OCI-M1 (cell line): ENCODE measurements around the gene ELP2.
"Not testable (repeated sequence)": the region's sequence is repeated elsewhere in the genome, so short reads cannot be mapped to it uniquely, and the experiment has no call there.

Experiments
- DNase-seq: peaks from one replicate; lab custom pipeline; 2025; lab: John Stamatoyannopoulos, UW

ELP2 gene

GRCh38 chr18:36160959-36161371, 31.3 kb downstream of the ELP2 start:
- no peak for DNase-seq

GRCh38 chr18:36162981-36163380, 33.3 kb downstream of the ELP2 start:
- no peak for DNase-seq

- DNase-seq: no peak
Measured at GRCh38 chr18:36167692-36168218, 38.1 kb downstream of the ELP2 start.

- not testable (repeated sequence) for DNase-seq
Measured at GRCh38 chr18:36168296-36168695, 38.6 kb downstream of the ELP2 start.

GRCh38 chr18:36169938-36170337, 40.2 kb downstream of the ELP2 start:
- no peak for DNase-seq

DNA sequence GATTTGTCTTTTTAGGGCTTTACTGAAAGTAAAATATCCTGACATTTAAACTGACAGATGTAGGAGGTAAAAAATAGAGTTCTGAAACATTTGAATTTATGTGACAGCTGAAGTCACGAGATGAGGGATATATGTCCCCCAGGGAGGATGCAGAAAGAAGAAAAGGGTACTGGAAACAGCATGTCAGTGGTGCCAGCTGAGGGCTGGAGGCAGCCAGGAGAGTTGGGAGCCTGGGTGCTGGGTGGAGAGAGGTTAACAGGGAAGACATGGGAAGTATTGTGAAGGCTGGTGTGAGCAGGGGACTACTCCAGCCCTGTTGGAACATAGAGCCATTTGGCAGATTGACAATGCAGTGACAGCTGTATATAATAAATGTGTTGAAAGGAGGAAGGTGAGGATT, 45.8 kb downstream of the ELP2 start:
- no peak for DNase-seq

DNA sequence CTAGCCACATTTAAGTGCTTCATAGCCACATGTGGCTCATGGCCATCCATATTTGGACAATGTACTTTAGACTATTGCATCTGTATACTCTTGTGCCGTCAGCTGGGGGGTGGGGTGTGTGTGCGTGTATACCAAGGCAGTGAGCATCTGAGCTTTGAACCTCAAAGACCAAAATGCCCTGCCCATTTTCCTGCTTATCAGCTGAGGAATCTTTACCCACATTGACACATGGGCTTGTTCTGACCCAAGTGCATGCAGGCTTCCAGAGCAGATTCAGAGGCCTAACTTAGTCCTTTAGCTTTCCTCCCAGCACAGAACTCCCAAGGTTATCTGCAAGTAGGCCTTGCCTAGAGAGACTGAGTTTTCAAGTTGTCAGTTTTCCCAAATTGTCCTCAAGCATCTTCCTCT, 46.5 kb downstream of the ELP2 start:
- DNase-seq: no peak

DNA sequence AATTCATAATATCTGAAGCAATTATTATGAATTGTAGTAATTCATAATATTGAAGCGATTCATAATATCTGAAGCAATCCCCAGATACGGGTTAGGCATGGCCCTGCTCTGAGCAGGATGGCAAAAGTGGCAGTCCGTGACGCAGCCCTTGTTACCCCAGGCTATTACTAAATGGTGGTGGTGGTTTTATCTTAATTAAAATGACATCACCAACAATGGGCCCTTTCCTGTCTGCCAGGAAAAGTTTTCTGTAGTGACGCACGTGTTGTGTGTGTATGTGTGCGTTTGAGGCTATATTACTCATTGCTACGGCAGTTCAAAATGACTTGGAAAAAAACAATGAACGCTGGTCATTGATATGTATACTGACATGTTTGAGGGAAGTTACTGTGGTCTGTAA, 47.0 kb downstream of the ELP2 start:
- DNase-seq: no peak

GRCh38 chr18:36177913-36178312, 48.2 kb downstream of the ELP2 start:
- no peak for DNase-seq

- peak; percentile 90 for DNase-seq
Measured at GRCh38 chr18:36179562-36180355, 50.1 kb downstream of the ELP2 start.

- DNase-seq: no peak
Measured at GRCh38 chr18:36181441-36181840, 51.7 kb downstream of the ELP2 start.

DNA sequence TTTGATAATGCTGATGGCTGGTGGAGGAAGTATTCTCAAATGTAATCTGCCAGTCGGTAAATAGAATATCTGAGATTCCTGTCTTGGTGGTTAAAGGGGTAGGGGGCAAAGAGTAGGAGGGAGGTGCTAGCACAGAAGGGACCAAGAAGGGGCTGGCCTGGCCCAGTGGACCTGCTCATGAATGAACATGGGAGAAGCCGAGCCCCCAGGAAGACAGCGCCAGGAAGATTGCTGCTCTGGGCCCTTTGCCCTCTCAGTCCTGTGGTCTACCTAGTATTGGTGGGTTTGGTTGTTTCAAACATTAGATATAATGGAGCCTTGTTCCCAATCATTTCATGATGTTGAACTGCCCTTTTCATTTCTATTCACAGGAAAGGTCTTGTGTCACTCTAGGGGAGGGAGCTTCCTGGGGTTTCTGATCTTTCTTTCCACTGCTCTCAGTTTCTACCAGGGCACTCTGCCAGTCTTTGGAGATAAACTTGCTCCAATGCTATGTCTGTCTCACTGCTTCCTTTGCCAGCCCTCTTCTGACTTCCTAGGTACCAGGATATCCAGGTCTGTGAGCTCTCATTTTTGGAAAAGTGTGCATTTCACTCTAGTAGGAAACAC, 52.3 kb downstream of the ELP2 start:
- no peak for DNase-seq

- no peak for DNase-seq
Measured at GRCh38 chr18:36183033-36183432, 53.3 kb downstream of the ELP2 start.

DNA sequence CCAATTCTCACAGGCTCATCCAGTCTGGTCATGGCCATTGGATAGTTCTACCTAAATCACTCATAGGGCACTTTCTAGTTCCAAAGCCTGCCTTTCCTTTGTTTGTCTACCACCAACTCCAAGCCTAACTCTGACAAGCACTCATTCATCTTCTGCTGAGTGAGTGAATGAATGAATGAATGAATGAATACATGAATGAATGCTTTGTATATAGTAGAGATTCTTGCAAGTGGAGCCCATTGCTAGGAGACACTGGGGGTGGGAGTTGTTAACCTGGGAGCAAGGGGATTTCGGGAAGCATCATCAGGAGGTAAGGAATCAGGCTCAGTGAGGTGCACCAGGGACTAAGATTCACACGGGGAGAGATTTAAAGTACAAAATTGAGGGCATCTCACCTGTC, 54.3 kb downstream of the ELP2 start:
- DNase-seq: no peak

DNA sequence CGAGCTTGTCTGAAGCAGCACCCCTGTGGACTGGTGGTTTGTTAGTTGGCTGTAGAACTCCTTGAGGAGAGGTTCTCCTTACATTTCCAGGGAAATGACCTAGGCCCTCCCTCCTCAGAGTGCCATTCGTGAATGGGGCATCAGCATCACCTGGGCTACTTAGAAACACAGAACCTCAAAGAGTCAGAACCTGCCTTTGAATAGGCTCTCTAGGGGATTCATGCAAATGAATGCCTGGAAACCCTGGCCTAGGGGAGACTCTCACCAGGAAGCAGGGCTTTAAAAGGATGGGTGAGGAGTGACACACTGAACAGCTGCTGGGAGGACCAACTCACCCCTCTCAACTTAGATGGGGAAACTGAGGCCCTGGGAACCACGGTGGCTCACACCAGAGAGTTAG, 55.5 kb downstream of the ELP2 start:
- no peak for DNase-seq

DNA sequence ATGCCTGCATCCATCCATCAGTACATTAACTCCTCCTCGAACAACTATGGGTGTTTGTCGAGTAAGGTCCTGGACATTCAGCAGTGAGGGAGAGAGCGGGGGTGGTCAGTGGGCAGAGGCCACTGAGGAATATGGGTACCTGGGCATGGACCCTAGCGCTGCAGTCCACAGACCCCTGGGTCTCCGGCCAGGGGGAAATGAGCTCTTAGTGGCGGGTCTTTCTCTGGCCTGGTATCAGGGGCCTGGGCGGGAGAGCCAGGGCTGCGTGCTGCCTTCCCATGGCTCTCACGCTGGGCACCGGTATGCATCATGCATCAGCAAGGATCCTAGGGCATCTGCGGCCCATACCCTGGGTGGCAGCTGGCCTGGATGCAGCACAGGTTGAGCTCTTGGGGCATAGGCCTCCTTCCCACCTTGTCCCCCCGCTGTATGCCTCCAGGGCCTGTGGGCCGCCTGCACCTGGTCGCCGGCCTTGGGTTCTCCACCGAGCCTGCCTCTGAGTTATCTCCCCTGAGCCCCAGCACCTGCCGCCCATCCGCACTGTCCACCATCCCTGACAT, 56.3 kb downstream of the ELP2 start:
- DNase-seq: no peak

DNA sequence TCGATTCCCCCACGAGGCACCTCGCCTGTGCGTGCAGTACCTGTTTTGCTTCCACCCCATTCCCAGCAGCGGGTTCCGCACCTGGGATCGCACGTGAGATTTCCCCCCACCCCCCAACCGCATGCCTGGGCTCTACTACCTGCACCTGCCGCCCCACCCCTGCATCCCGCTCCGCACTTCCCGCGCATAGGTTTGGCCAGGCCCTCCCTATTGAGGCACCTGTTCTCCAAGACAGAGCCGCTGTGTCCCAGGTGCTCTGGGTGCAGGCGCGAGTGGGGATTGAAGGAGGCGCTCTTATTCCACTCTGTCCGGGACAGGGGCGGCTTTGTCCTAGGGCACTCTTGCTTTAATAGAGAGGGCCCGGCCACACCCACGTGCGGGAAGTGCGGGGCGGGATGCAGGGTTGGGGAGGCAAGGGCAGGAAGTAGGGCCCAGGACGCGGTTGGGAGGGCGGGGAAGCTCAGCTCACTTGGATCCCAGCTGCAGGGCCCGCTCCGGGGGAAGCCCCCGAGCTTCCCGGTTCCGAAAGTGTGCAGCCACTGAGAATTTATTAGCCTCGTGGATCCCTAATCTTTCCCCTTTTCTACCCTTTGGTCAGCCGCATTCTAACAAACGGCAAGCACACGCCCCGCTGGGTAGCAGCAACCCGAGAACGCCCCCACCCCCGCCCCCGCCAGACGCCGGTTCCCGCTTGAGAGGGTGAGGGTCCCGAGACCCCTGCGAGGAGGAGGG, 56.9 kb downstream of the ELP2 start:
- no peak for DNase-seq

- DNase-seq: no peak
Measured at GRCh38 chr18:36187193-36187825, 57.6 kb downstream of the ELP2 start, which contains the start of gene MOCOS. MOCOS (plus strand) TSS chr18:36187497; CDS start chr18:36187540, 43 bp downstream.

DNA sequence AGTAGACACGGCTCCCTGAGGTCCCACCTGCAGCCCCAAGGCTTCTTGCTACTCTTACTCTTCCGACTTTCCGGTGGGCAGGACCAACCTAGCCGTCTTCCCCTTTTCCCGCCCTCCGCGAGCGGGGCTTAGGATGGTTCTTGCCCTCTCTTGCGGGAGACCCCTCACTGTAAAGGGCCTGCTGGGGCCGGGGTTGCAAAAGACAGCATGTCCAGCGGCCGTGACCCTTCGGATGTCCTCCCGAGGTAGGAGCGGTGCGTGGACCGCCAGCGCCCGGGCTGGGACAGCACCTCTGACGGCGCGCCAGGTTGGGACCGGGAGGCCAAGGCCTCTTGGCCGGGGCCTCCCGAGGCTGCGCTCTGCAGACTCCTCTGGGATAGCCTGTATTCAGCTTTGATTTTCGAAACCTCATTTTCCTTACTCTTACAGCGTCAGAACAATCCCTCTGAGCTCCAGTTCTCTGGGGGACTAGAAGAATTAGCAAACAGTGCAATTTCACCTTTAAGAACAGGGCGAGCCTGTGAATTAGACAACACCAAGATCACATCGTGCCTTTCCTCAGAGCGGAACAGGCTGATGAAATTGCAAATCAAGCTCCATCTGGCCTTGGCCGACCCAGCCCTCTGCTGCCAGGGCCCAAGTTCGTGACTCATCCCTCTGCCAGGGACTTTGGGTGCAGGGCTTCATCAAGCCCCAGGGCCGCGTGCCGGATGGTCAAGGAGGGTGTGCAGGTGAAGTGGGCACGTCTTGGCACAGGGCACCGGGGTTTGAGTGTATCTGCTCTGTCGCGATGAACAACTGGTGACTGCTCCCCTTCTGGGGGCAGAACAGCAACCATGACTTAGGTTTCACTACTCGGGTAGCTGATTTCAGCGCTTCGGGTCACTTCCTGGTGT, 58.4 kb downstream of the ELP2 start:
- no peak for DNase-seq

- DNase-seq: no peak
Measured at GRCh38 chr18:36188916-36189315, 59.2 kb downstream of the ELP2 start.

DNA sequence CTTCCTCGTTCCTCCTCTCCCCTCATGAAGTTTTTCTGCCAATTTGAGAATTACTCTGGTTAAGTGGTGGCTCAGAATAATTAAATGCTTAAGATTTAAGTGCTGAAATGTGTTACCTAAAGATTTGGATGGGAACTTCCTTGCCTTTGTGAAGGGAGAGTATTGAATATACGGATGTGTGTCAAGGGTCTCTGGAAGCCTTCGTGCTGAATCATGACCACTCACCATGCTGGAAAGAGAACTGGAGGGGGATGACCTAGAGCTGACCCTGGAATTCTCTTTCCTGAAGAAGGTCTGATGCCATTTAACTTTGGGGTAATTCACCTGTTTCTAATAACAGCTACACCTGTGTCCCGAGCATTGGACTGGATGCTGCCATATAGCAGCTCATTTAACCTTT, 59.8 kb downstream of the ELP2 start:
- no peak for DNase-seq
